ENCODE measurements around the gene EDAR.

- no peak for TF ChIP-seq SP1 (IDR thresholded peaks at IDR 0.05)
- TF ChIP-seq TARDBP (IDR thresholded peaks at IDR 0.05), result no peak
- TF ChIP-seq ARNT (IDR thresholded peaks at IDR 0.05), result no peak
- TF ChIP-seq CTBP1 (IDR thresholded peaks at IDR 0.05; ENCODE audit: borderline replicate concordance), result no peak
- TF ChIP-seq FOXM1 (IDR thresholded peaks at IDR 0.05; ENCODE audit: borderline replicate concordance), result no peak
- no peak for TF ChIP-seq FOXA1 (IDR thresholded peaks at IDR 0.05)
- TF ChIP-seq ELF4 (IDR thresholded peaks at IDR 0.05), result no peak
- TF ChIP-seq, protein P1, sequence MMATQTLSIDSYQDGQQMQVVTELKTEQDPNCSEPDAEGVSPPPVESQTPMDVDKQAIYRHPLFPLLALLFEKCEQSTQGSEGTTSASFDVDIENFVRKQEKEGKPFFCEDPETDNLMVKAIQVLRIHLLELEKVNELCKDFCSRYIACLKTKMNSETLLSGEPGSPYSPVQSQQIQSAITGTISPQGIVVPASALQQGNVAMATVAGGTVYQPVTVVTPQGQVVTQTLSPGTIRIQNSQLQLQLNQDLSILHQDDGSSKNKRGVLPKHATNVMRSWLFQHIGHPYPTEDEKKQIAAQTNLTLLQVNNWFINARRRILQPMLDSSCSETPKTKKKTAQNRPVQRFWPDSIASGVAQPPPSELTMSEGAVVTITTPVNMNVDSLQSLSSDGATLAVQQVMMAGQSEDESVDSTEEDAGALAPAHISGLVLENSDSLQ (IDR thresholded peaks at IDR 0.05), result no peak
- TF ChIP-seq SUZ12 (IDR thresholded peaks at IDR 0.05), result no peak
These were observed 10.3 kb downstream of the EDAR start for GRCh38 chr2:108978709-108979111.
